K562 (cell line): ENCODE results near the gene TYRO3. TPM values are rescaled to one million over a fixed set of nuclear protein-coding genes. Genes with fewer than 3 reads are reported as not detected.

ENCODE experiments used
- ATAC-seq: fragments of 200-7000 bp; cut with Tn5 transposase; 3 replicates; pipeline ENCODE4 v1.9.1; 2020; ENCODE audit warnings: moderate library complexity
- BruUV-seq: library from RNA; stranded (reverse); fragments of 400-500 nt; replicated peaks from 2 replicates; lab custom pipeline; 2021; lab: Mats Ljungman, UMichigan
- CTCF ChIA-PET: fragments of 300-600 bp; formaldehyde crosslinking; extraction: SDS; loops from one replicate; lab custom pipeline; 2021; ENCODE audit warnings: low intra/inter-chr PET ratio; lab: Yijun Ruan, JAX
- POLR2A ChIA-PET: fragments of 300-600, 350-650 bp; sonication (Branson Sonifier 250); formaldehyde crosslinking; extraction: SDS; loops from one replicate; lab custom pipeline; 2021; ENCODE audit warnings: antibody characterized with exemption, inconsistent platforms; lab: Yijun Ruan, JAX
- DNase-seq, 4 experiments: peaks; one replicate each; pipeline versions ENCODE4 v3.0.0 to v3.0.0-alpha.2; 2011 to 2018; ENCODE audit warnings: low spot score in 3 of 4, mixed read lengths in 3 of 4; ENCODE audit errors: extremely low read depth in 1 of 4
- FAIRE-seq: peaks from 2 replicates; lab custom pipeline; 2011; peaks lifted over from hg19 to GRCh38; lab: Jason Lieb, UNC
- H2AFZ ChIP-seq: 2 replicates; pipeline ENCODE4 v1.6.0; 2011; ENCODE audit warnings: low read depth, low read length, control low read depth, inconsistent platforms
- H3K27ac ChIP-seq: fragments of 200-600 bp; 3 replicates; pipeline ENCODE4 v1.8.0; 2011; ENCODE audit warnings: low read depth, mild to moderate bottlenecking, control low read depth, inconsistent platforms, low read length, moderate library complexity, mixed read lengths; ENCODE audit errors: extremely low read depth
- H3K27me3 ChIP-seq, 2 experiments: fragments of 300-600 bp in 1 of 2; 2 replicates in 1 of 2; 3 replicates in 1 of 2; pipeline versions ENCODE4 v1.6.0 to v1.8.0; 2011; ENCODE audit warnings: inconsistent platforms in 2 of 2, low read length in 2 of 2, mild to moderate bottlenecking in 1 of 2, mixed read lengths in 1 of 2, moderate library complexity in 1 of 2; ENCODE audit not compliant: control insufficient read depth in 2 of 2, insufficient read depth in 2 of 2
- H3K36me3 ChIP-seq: fragments of 300-600 bp; 3 replicates; pipeline ENCODE4 v1.8.0; 2011; ENCODE audit warnings: mild to moderate bottlenecking, low read length, inconsistent platforms; ENCODE audit not compliant: control insufficient read depth, insufficient read depth
- H3K4me1 ChIP-seq, 2 experiments: fragments of 200-600 bp in 1 of 2; replicated peaks in 1 of 2; 2 replicates in 1 of 2; 3 replicates in 1 of 2; pipeline versions ENCODE4 v1.5.1 to v1.8.0; 2011; ENCODE audit warnings: inconsistent platforms in 2 of 2, low read length in 2 of 2, mild to moderate bottlenecking in 1 of 2, mixed read lengths in 1 of 2, moderate library complexity in 1 of 2; ENCODE audit not compliant: control insufficient read depth in 2 of 2, insufficient read depth in 2 of 2
- H3K4me2 ChIP-seq: 2 replicates; pipeline ENCODE4 v1.6.1; 2011; ENCODE audit warnings: low read length, control low read depth, inconsistent platforms, mixed read lengths; ENCODE audit not compliant: insufficient read depth
- H3K4me3 ChIP-seq: fragments of 200-600 bp; sonication (generic), shearing (Covaris generic); 2 replicates; pipeline ENCODE4 v1.5.1; 2016; ENCODE audit warnings: control low read depth, inconsistent platforms
- H3K79me2 ChIP-seq: fragments of 200-600 bp; 3 replicates; pipeline ENCODE4 v1.8.0; 2011; ENCODE audit warnings: low read length, inconsistent platforms; ENCODE audit not compliant: control insufficient read depth, insufficient read depth
- H3K9ac ChIP-seq, 2 experiments: 2 replicates each; pipeline versions ENCODE4 v1.6.0 to v1.6.1; 2011; ENCODE audit warnings: low read depth in 2 of 2, low read length in 2 of 2, control low read depth in 1 of 2, inconsistent platforms in 1 of 2, mild to moderate bottlenecking in 1 of 2, mixed read lengths in 1 of 2; ENCODE audit not compliant: insufficient read depth in 1 of 2
- H3K9me1 ChIP-seq: one replicate; pipeline ENCODE4 v1.6.0; 2011; ENCODE audit warnings: inconsistent platforms, mild to moderate bottlenecking, low read length, moderate library complexity; ENCODE audit not compliant: control insufficient read depth, insufficient read depth
- H3K9me3 ChIP-seq: replicated peaks from 2 replicates; pipeline ENCODE4 v1.5.1; 2011; ENCODE audit warnings: low read depth, low read length, inconsistent platforms; ENCODE audit not compliant: control insufficient read depth, insufficient read depth
- H4K20me1 ChIP-seq: replicated peaks from 2 replicates; pipeline ENCODE4 v1.6.1; 2011; ENCODE audit warnings: low read length, inconsistent platforms, mixed read lengths; ENCODE audit not compliant: control insufficient read depth, insufficient read depth
- AFF1 ChIP-seq, 2 experiments: fragments of 450-650 bp; IDR thresholded peaks; 2 replicates each; pipeline ENCODE4 v1.6.1; 2018; ENCODE audit warnings: mild to moderate bottlenecking in 2 of 2, low read depth in 1 of 2; ENCODE audit not compliant: partially characterized antibody in 2 of 2
- HINFP ChIP-seq: fragments of 450-650 bp; conservative IDR thresholded peaks from 2 replicates; pipeline ENCODE4 v1.6.1; 2016; ENCODE audit warnings: missing genetic modification characterization, low read depth, mild to moderate bottlenecking, control low read depth, missing compliant biosample characterization
- ZFPM2 ChIP-seq: fragments of 250-450 bp; sonication (Bioruptor Pico); IDR thresholded peaks from 2 replicates; pipeline ENCODE4 v1.5.1; 2022; ENCODE audit warnings: mild to moderate bottlenecking
- ZNF121 ChIP-seq: sonication (generic); formaldehyde crosslinking; conservative IDR thresholded peaks from 2 replicates; pipeline ENCODE4 v1.8.0; 2022; ENCODE audit warnings: missing genetic modification reagents
- WGBS: fragments of 100-300 bp; shearing (Covaris generic); methylation state at CpG from one replicate; pipeline ENCODE4 v1.1.6; 2016; ENCODE audit warnings: low coverage, mixed read lengths; ENCODE audit not compliant: insufficient coverage; ENCODE audit errors: missing lambda C conversion rate; 5-methylcytosine and 5-hydroxymethylcytosine counted together
- in situ Hi-C: fragments of 300-500 bp; cut with MboI; formaldehyde crosslinking; loops from 4 replicates; pipeline ENCODE4 v1.15.0; 2018; ENCODE audit warnings: inconsistent platforms, mixed read lengths
- intact Hi-C: fragments of 100-400 bp; cut with micrococcal nuclease; formaldehyde crosslinking; loops from 2 replicates; pipeline ENCODE4 v1.14.2; 2022
- polyA plus RNA-seq, 8 experiments: library from polyadenylated mRNA; depleted of rRNA in 4 of 8; stranded (reverse) in 5 of 8; unstranded in 3 of 8; fragments of >200 nt; fragmentation: Nextera tagmentation in 2 of 8; fragmentation: Illumina TruSeq in 1 of 8; extraction: Ambion mirVana in 2 of 8; extraction: Trizol in 1 of 8; gene quantifications; 2 replicates each; pipeline versions ENCODE4 v1.2.1 to v1.2.3, GENCODE V29; 2011 to 2014; ENCODE audit warnings: inconsistent platforms in 1 of 8, missing spikeins in 1 of 8
- total RNA-seq, 7 experiments: library from RNA; depleted of rRNA in 6 of 7; stranded (reverse); fragments of >200 nt in 6 of 7; fragmentation: Illumina TruSeq in 2 of 7; extraction: Trizol in 2 of 7; gene quantifications; 2 replicates each; pipeline versions ENCODE4 v1.2.1 to v1.2.3, GENCODE V29; 2011 to 2021; ENCODE audit warnings: low replicate concordance in 1 of 7

The TYRO3 gene
- total and polyA plus RNA-seq, 9 of the 15 experiments (the other 6 are each of a cell fraction or from before 2014, with no cell fraction given): 2.6 to 39.6 (median 18.6) TPM

- TF ChIP-seq HINFP (tag): no peak
- TF ChIP-seq ZFPM2: no peak
Measured at GRCh38 chr15:41523097-41523496, 35.9 kb upstream of the TYRO3 start (continued).

- WGBS: 84% methylated on average over 6 of the region's 6 CpGs
- no peaks in the 10 kb centered on the region for H3K9me1 ChIP-seq
- H3K9me3 ChIP-seq: no peaks in the 10 kb centered on the region
- no peak overlapping the region for H2AFZ ChIP-seq
- no peaks in the 10 kb centered on the region for H3K4me1 ChIP-seq
- no peak overlapping the region for H3K4me3 ChIP-seq
- no peak overlapping the region; a peak in 1 of 4 replicates for H3K9ac ChIP-seq
- DNase-seq (no peak), ATAC-seq (no peak), FAIRE-seq (no peak)
- H3K79me2 ChIP-seq: no peaks in the 10 kb centered on the region
- ChIA-PET CTCF (no interaction called here), POLR2A (interaction anchor here (0.5 to 1.3 kb wide), 4 partner anchors 9 to 306 kb away, joined by 3 to 6 read pairs (median 4); partner anchors contain the start of gene ITPKA)
- in situ Hi-C loops (no loop called here), intact Hi-C loops (no loop called here)
- H3K36me3 ChIP-seq: peaks cover 81% of the 10 kb centered on the region
- H3K27me3 ChIP-seq: no peaks in the 10 kb centered on the region
- H3K4me2 ChIP-seq: no peak overlapping the region
- BruUV-seq: no TSS peak
- no peaks in the 10 kb centered on the region for H4K20me1 ChIP-seq
- no peak overlapping the region for H3K27ac ChIP-seq
- TF ChIP-seq AFF1 (IDR thresholded peaks at IDR 0.05; ENCODE audit: low read depth in 1 of 2, partially characterized antibody in 2 of 2): no peak
- TF ChIP-seq ZNF121 (CRISPR knock-in tag): no peak
Measured at GRCh38 chr15:41530363-41530956, 28.6 kb upstream of the TYRO3 start.
